Adrenal gland (tissue), 12 donors: Measurements from ENCODE around the gene LCOR. TPM values are rescaled to one million over a fixed set of nuclear protein-coding genes. Genes with fewer than 3 reads are reported as not detected.

Experiments used
- DNase-seq, 7 donors: peaks; one replicate each; pipeline ENCODE4 v3.0.0-alpha.2; 2019 to 2020
- H3K27ac ChIP-seq, 5 donors: fragments of 200-600 bp; sonication (generic) in 4 of 5; 1 replicate in 3 of 5; 2 replicates in 2 of 5; pipeline versions ENCODE4 v1.5.1 to v1.8.0; 2016 to 2020; ENCODE audit warnings: mild to moderate bottlenecking in 1 of 5
- H3K27me3 ChIP-seq: fragments of 200-600 bp; 2 replicates; pipeline ENCODE4 v1.8.0; 2021
- H3K36me3 ChIP-seq, 2 donors: fragments of 200-600 bp; replicated peaks in 1 of 2; 1 replicate in 1 of 2; 2 replicates in 1 of 2; pipeline versions ENCODE4 v1.5.1 to v1.8.0; 2018 to 2022
- H3K4me1 ChIP-seq, 2 donors: fragments of 200-600 bp; replicated peaks in 1 of 2; 1 replicate in 1 of 2; 2 replicates in 1 of 2; pipeline versions ENCODE4 v1.5.1 to v1.8.0; 2018 to 2021
- H3K4me3 ChIP-seq, 4 donors: fragments of 200-600 bp; sonication (generic) in 3 of 4; one replicate each; pipeline ENCODE4 v1.5.1; 2016 to 2018
- H3K9me3 ChIP-seq, 3 donors: fragments of 200-600 bp; sonication (generic) in 1 of 3; replicated peaks in 1 of 3; 1 replicate in 2 of 3; 2 replicates in 1 of 3; pipeline versions ENCODE4 v1.5.1 to v1.8.0; 2016 to 2021
- POLR2A ChIP-seq, 2 donors: fragments of 450-650 bp; IDR thresholded peaks; one replicate each; pipeline ENCODE4 v1.6.1; 2017; ENCODE audit warnings: antibody characterized with exemption in 2 of 2, mild to moderate bottlenecking in 2 of 2, moderate library complexity in 1 of 2
- WGBS, 4 donors: extraction: QIAGEN DNeasy Blood & Tissue Kit in 2 of 4; methylation state at CpG; one replicate each; pipeline versions ENCODE4 v1.1.5 to v1.1.7; 2013 to 2017; 5-methylcytosine and 5-hydroxymethylcytosine counted together
- intact Hi-C, 2 donors: fragments of 100-400 bp; cut with DNase I; formaldehyde crosslinking; loops; one replicate each; pipeline versions ENCODE4 v1.14.1 to v1.15.0; 2022 to 2023
- polyA plus RNA-seq, 3 donors: library from polyadenylated mRNA; stranded (reverse); fragments of 200-250 nt in 2 of 3; fragments of 350-450 nt in 1 of 3; fragmentation: Illumina TruSeq in 1 of 3; extraction: RNeasy Lipid Tissue Mini Kit (QIAGEN cat#74804) in 1 of 3; gene quantifications; one replicate each; pipeline ENCODE4 v1.2.3, GENCODE V29; 2013 to 2014
- total RNA-seq, 9 donors: library from RNA; depleted of rRNA in 4 of 9; stranded (reverse); fragments of >200 nt in 4 of 9; fragments of 120-200 nt in 1 of 9; fragmentation: NEBNext Ultra II Directional in 1 of 9; extraction: Animal tissue kit (Norgen Biotek cat#: 25700) in 1 of 9; gene quantifications; one replicate each; pipeline versions ENCODE4 v1.1.0 to v1.2.4, GENCODE V29; 2013 to 2023
- TF ChIP-seq, protein P1 (sequence below), 6 experiments: fragments of 450-650 bp in 4 of 6; fragments of 200-600 bp in 2 of 6; sonication (generic) in 1 of 6; IDR thresholded peaks; 1 replicate in 5 of 6; 2 replicates in 1 of 6; pipeline versions ENCODE4 v1.5.1 to v1.8.0; 2016 to 2021; ENCODE audit warnings: antibody characterized with exemption in 6 of 6, mild to moderate bottlenecking in 2 of 6, moderate library complexity in 1 of 6
- donor health status: healthy with polysubstance abuse.
- donor health status: Bipolar disorder and iron deficiency.
- donor health status: DM: yes; HTN: yes; CAD: no.
- donor health status: DM: no; HTN: no; CAD: no.
- donor health status: DM: no; HTN: no; CAD: no.
- donor health status: DM: yes; HTN: yes; CAD: no.

LCOR gene
- total and polyA plus RNA-seq, 12 donors, result 1.5 to 38.4 (median 17.2) TPM

DNA sequence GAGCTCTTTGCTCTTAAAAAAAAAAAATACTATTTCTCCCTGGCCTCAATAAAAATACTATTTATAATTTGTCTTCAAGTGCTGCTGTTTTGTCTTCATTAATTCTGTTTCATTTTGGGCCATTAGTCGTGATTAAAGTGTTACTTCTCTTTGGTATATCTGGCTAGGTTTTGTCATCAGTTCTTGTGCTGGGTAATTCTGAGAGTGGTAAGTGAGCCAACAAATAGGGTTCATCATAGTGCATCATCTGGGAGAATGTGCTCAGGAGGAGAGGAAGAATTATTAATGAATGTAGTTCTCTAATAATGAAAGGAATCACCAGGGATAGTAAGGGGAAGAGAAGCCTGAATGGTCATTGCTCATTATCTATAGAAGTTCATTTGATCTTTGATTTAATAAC lies 70.0 kb downstream of the LCOR start:
- Histone ChIP-seq H3K27ac (no peak overlapping the region), H3K36me3 (no peaks in the 10 kb centered on the region), H3K9me3 (no peaks in the 10 kb centered on the region), H3K27me3 (no peaks in the 10 kb centered on the region), H3K4me3 (no peak overlapping the region), H3K4me1 (peaks cover 0 to 36% of the 10 kb centered on the region in 2 donors)
- TF ChIP-seq, protein P1, sequence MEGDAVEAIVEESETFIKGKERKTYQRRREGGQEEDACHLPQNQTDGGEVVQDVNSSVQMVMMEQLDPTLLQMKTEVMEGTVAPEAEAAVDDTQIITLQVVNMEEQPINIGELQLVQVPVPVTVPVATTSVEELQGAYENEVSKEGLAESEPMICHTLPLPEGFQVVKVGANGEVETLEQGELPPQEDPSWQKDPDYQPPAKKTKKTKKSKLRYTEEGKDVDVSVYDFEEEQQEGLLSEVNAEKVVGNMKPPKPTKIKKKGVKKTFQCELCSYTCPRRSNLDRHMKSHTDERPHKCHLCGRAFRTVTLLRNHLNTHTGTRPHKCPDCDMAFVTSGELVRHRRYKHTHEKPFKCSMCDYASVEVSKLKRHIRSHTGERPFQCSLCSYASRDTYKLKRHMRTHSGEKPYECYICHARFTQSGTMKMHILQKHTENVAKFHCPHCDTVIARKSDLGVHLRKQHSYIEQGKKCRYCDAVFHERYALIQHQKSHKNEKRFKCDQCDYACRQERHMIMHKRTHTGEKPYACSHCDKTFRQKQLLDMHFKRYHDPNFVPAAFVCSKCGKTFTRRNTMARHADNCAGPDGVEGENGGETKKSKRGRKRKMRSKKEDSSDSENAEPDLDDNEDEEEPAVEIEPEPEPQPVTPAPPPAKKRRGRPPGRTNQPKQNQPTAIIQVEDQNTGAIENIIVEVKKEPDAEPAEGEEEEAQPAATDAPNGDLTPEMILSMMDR (IDR thresholded peaks at IDR 0.05), result no peak
- TF ChIP-seq POLR2A (IDR thresholded peaks at IDR 0.05), result no peak
- WGBS, 4 donors, result 76 to 90% (median 81%) methylated on average over 1 of the region's 1 CpG
- DNase-seq, result no peak
- intact Hi-C loops, result no loop called here

DNA sequence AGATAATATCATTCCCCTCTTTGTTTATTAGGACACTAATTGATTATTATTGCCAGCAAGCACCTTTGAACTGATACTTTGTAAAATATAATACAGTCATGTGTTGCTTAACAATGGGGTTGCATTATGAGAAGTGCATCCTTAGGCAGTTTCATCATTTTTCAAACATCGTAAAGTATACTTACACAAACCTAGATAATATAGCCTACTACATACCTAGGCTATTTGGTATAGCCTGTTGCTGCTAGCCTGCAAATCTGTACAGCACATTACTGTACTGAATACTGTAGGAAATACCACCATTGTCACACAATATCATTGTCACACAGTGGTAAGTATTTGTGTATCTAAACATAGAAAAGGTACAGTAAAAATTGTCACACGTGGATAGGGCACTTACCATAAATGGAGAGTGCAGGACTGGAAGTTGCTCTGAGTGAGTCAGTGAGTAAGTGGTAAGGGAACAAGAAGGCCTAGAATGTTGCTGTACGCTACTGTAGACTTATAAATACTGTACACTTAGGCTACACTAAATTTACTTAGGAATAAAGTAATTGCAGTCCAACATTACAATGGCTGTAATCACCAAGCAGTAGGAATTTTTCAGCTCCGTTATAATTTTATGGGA lies 70.7 kb downstream of the LCOR start:
- intact Hi-C loops, result no loop called here
- Histone ChIP-seq H3K9me3 (no peaks in the 10 kb centered on the region), H3K4me1 (peaks cover 0 to 33% of the 10 kb centered on the region in 2 donors), H3K4me3 (no peak overlapping the region), H3K27me3 (no peaks in the 10 kb centered on the region), H3K36me3 (no peaks in the 10 kb centered on the region), H3K27ac (no peak overlapping the region)
- no peak for TF ChIP-seq POLR2A (IDR thresholded peaks at IDR 0.05)
- TF ChIP-seq, protein P1 (IDR thresholded peaks at IDR 0.05), result no peak
- no peak for DNase-seq
- WGBS, 4 donors, result 79 to 93% (median 88%) methylated on average over 4 of the region's 4 CpGs

DNA sequence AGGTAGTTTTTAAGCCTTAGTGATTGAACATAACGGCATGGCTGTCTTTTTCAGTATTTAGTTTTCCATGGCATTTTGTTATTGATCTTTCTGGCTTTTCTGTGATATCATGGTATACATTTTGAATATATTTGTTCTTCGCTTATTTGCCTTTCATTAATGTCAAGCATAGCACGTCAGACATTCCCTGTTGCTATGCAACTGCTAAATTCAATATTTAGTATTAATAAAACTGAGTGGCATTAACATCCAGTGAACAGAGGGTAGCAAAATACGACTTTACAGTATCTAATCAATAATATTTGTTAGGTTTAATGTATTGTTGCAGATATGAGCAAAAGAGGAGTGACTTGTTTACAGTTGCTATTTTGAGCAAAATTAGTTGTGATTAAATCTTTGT lies 72.5 kb downstream of the LCOR start:
- no peak overlapping the region for H3K27ac ChIP-seq
- TF ChIP-seq POLR2A (IDR thresholded peaks at IDR 0.05), result no peak
- TF ChIP-seq, protein P1 (IDR thresholded peaks at IDR 0.05), result no peak
- peaks cover 0 to 25% of the 10 kb centered on the region in 2 donors for H3K4me1 ChIP-seq
- intact Hi-C loops, result no loop called here
- no peak overlapping the region for H3K4me3 ChIP-seq
- no peak for DNase-seq
- H3K9me3 ChIP-seq, result no peaks in the 10 kb centered on the region
- H3K27me3 ChIP-seq, result no peaks in the 10 kb centered on the region
- no peaks in the 10 kb centered on the region for H3K36me3 ChIP-seq
- whole genome bisulfite sequencing, 4 donors, result 92 to 96% (median 95%) methylated on average over 4 of the region's 4 CpGs

GRCh38 chr10:96906864-96907263 lies 74.8 kb downstream of the LCOR start:
- Histone ChIP-seq H3K4me1 (peaks cover 0 to 25% of the 10 kb centered on the region in 2 donors), H3K9me3 (no peaks in the 10 kb centered on the region)

More at GRCh38 chr10:96906864-96907263, 74.8 kb downstream of the LCOR start:
- no peaks in the 10 kb centered on the region for H3K27me3 ChIP-seq
- no peak for DNase-seq
- H3K27ac ChIP-seq, result no peak overlapping the region
- no peaks in the 10 kb centered on the region for H3K36me3 ChIP-seq
- no peak overlapping the region for H3K4me3 ChIP-seq
- TF ChIP-seq POLR2A (IDR thresholded peaks at IDR 0.05), result no peak
- TF ChIP-seq, protein P1 (IDR thresholded peaks at IDR 0.05), result no peak
- intact Hi-C loops, result no loop called here
